ENCODE results near the gene EIPR1.

EIPR1 gene

GRCh38 chr2:3141696-3142095, 235.9 kb downstream of the EIPR1 start:
- no peak for DNase-seq

- no peak for DNase-seq
Observed at GRCh38 chr2:3139906-3140305, 237.7 kb downstream of the EIPR1 start.

Data from CD4-positive, alpha-beta T cell treated with Interleukin-10 for 1 hour (primary cell).